Caco-2 (cell line): Measurements from ENCODE around the gene CERK. TPM values are rescaled to one million over a fixed set of nuclear protein-coding genes. Genes with fewer than 3 reads are reported as not detected.

Experiments
- BruUV-seq: library from RNA; stranded (reverse); fragments of 400-500 nt; replicated peaks from 2 replicates; lab custom pipeline; 2021; lab: Mats Ljungman, UMichigan
- CTCF ChIA-PET: fragments of 300-600 bp; sonication (Branson Sonifier 250); formaldehyde crosslinking; loops from one replicate; lab custom pipeline; 2022; ENCODE audit warnings: antibody characterized with exemption; lab: Charles Lee
- POLR2A ChIA-PET: fragments of 300-600 bp; sonication (Branson Sonifier 250); formaldehyde crosslinking; loops from one replicate; lab custom pipeline; 2022; ENCODE audit warnings: antibody characterized with exemption; lab: Charles Lee
- DNase-seq, 2 experiments: peaks; one replicate each; pipeline versions ENCODE4 v3.0.0 to v3.0.0-alpha.2; 2020 to 2022
- H3K27me3 ChIP-seq: replicated peaks from 2 replicates; pipeline ENCODE4 v1.6.0; 2011; ENCODE audit warnings: low read length; ENCODE audit not compliant: control insufficient read depth, insufficient read depth
- H3K36me3 ChIP-seq: 2 replicates; pipeline ENCODE4 v1.5.1; 2011; ENCODE audit warnings: low read length; ENCODE audit not compliant: control insufficient read depth, insufficient read depth
- H3K4me1 ChIP-seq: fragments of 250-450 bp; sonication (Bioruptor Pico); 2 replicates; pipeline ENCODE4 v1.5.1; 2020; ENCODE audit warnings: mild to moderate bottlenecking
- H3K4me3 ChIP-seq: 2 replicates; pipeline ENCODE4 v1.5.1; 2011; ENCODE audit warnings: low read depth, mild to moderate bottlenecking, control low read depth, low read length
- H3K9me3 ChIP-seq: fragments of 250-450 bp; sonication (Bioruptor Pico); 2 replicates; pipeline ENCODE4 v1.5.1; 2020; ENCODE audit warnings: mild to moderate bottlenecking, moderate library complexity
- H3K27ac Mint-ChIP-seq: one replicate; pipeline ENCODE4 v1.8.0; 2022; ENCODE audit warnings: mixed read lengths; ENCODE audit not compliant: unreplicated experiment
- H3K27me3 Mint-ChIP-seq: one replicate; pipeline ENCODE4 v1.8.0; 2022; ENCODE audit warnings: mixed read lengths; ENCODE audit not compliant: insufficient read depth, unreplicated experiment
- H3K36me3 Mint-ChIP-seq: one replicate; pipeline ENCODE4 v1.8.0; 2022; ENCODE audit warnings: mild to moderate bottlenecking, mixed read lengths; ENCODE audit not compliant: insufficient read depth, unreplicated experiment
- H3K4me1 Mint-ChIP-seq: one replicate; pipeline ENCODE4 v1.8.0; 2022; ENCODE audit warnings: low read depth, mixed read lengths; ENCODE audit not compliant: unreplicated experiment
- H3K4me3 Mint-ChIP-seq: one replicate; pipeline ENCODE4 v1.8.0; 2022; ENCODE audit warnings: mild to moderate bottlenecking, moderate library complexity, mixed read lengths; ENCODE audit not compliant: unreplicated experiment
- H3K9me3 Mint-ChIP-seq: one replicate; pipeline ENCODE4 v1.8.0; 2022; ENCODE audit warnings: mixed read lengths; ENCODE audit not compliant: unreplicated experiment
- CTCF ChIP-seq, 2 experiments: fragments of 200-600 bp in 1 of 2; IDR thresholded peaks; 1 replicate in 1 of 2; 2 replicates in 1 of 2; pipeline versions ENCODE4 v1.5.1 to v1.8.0; 2011 to 2022; ENCODE audit warnings: antibody characterized with exemption in 1 of 2, control low read depth in 1 of 2, inconsistent platforms in 1 of 2, low read depth in 1 of 2, low read length in 1 of 2, mild to moderate bottlenecking in 1 of 2, moderate library complexity in 1 of 2; ENCODE audit not compliant: insufficient read depth in 1 of 2, severe bottlenecking in 1 of 2, unreplicated experiment in 1 of 2
- intact Hi-C: fragments of 100-400 bp; cut with micrococcal nuclease; formaldehyde crosslinking; loops from one replicate; pipeline ENCODE4 v1.10.0; 2022; ENCODE audit not compliant: unreplicated experiment
- total RNA-seq: library from RNA; stranded (reverse); gene quantifications from 2 replicates; pipeline ENCODE4 v1.2.3, GENCODE V29; 2022

CERK gene
- total RNA-seq, 1 experiment from 2014 or later, result 35.0 TPM

DNA sequence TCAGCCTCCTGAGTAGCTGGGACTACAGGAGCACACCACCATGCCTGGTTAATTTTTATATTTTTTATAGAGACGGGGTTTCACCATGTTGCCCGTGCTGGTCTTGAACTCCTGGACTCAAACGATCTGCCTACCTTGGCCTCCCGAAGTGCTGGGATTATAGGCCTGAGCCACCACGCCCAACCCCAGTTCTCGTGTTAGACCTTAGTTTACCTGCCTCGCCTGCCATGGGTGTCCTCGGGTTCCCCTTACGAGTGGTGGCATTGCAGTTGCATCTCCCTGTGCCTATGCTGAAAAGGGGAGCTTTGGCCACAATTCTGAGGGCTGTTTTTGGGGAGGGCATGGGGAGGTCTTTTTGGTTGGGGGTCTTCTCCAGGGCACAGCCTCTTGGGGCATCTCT is 43.2 kb upstream of the CERK start:
- no peaks in the 10 kb centered on the region; the same call in 1 of the 2 replicates for H3K36me3 ChIP-seq
- ChIA-PET CTCF (no interaction called here), POLR2A (interaction anchor here (1.4 kb wide), 1 partner anchor 19 kb away, joined by 4 read pairs; the partner anchor contains the start of gene TBC1D22A)
- H3K9me3 ChIP-seq, result peaks cover 5% of the 10 kb centered on the region; the same call in 1 of the 2 replicates
- H3K4me1 ChIP-seq, result peaks cover 4% of the 10 kb centered on the region
- TF ChIP-seq CTCF (IDR thresholded peaks at IDR 0.05; ENCODE audit: insufficient read depth in 1 of 2, low read depth in 1 of 2, low read length in 1 of 2, severe bottlenecking in 1 of 2, unreplicated experiment in 1 of 2), result no peak
- peaks cover 15% of the 10 kb centered on the region for H3K4me1 Mint-ChIP-seq
- no peak overlapping the region for H3K27ac Mint-ChIP-seq
- intact Hi-C loops, result no loop called here
- H3K36me3 Mint-ChIP-seq, result peaks cover 8% of the 10 kb centered on the region
- no peaks in the 10 kb centered on the region for H3K27me3 Mint-ChIP-seq
- H3K27me3 ChIP-seq, result no peaks in the 10 kb centered on the region
- H3K4me3 ChIP-seq, result no peak overlapping the region
- H3K4me3 Mint-ChIP-seq, result no peak overlapping the region
- no peaks in the 10 kb centered on the region for H3K9me3 Mint-ChIP-seq
- no peak for DNase-seq
- no TSS peak for BruUV-seq

GRCh38 chr22:46780453-46780852 is 42.4 kb upstream of the CERK start:
- H3K4me3 ChIP-seq, result no peak overlapping the region
- Mint-ChIP-seq H3K4me1 (peaks cover 23% of the 10 kb centered on the region), H3K36me3 (peaks cover 12% of the 10 kb centered on the region), H3K27ac (no peak overlapping the region), H3K4me3 (no peak overlapping the region), H3K27me3 (no peaks in the 10 kb centered on the region), H3K9me3 (no peaks in the 10 kb centered on the region)
- intact Hi-C loops, result no loop called here
- POLR2A ChIA-PET, result interaction anchor here (1.4 kb wide), 1 partner anchor 18 kb away, joined by 4 read pairs; the partner anchor contains the start of gene TBC1D22A
- H3K9me3 ChIP-seq, result peaks cover 2% of the 10 kb centered on the region; the same call in 1 of the 2 replicates
- no peaks in the 10 kb centered on the region for H3K27me3 ChIP-seq
- CTCF ChIA-PET, result no interaction called here
- no peaks in the 10 kb centered on the region; the same call in 1 of the 2 replicates for H3K36me3 ChIP-seq
- no TSS peak for BruUV-seq
- DNase-seq, result no peak
- H3K4me1 ChIP-seq, result peaks cover 12% of the 10 kb centered on the region
- TF ChIP-seq CTCF (IDR thresholded peaks at IDR 0.05; ENCODE audit: insufficient read depth in 1 of 2, low read depth in 1 of 2, low read length in 1 of 2, severe bottlenecking in 1 of 2, unreplicated experiment in 1 of 2), result no peak

DNA sequence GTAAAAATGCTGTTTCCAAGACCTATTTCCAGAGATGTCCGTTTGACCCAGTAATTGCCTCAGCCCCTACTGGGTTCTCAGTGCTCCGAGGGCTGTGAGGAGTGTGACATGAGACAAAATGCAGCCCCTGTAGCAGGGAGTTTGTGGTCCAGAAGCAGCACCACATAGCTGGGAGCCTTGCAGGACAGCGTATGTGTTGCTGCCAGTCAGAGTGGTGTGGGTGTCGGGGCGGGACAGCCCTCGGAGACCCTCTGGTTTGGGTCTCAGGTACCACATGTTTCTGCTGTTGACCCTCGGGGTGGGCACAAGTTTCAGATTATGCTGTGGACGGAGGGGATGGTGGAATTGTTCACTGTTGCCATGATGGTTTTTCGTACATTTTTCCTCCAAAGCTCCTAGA is 41.6 kb upstream of the CERK start:
- no peak overlapping the region for H3K27ac Mint-ChIP-seq
- POLR2A ChIA-PET, result no interaction called here

More for the DNA sequence above, 41.6 kb upstream of the CERK start:
- intact Hi-C loops, result no loop called here
- Histone ChIP-seq H3K9me3 (no peaks in the 10 kb centered on the region), H3K4me1 (peaks cover 20% of the 10 kb centered on the region), H3K36me3 (no peaks in the 10 kb centered on the region; the same call in 1 of the 2 replicates), H3K27me3 (no peaks in the 10 kb centered on the region), H3K4me3 (no peak overlapping the region)
- Mint-ChIP-seq H3K36me3 (peaks cover 12% of the 10 kb centered on the region), H3K4me3 (no peak overlapping the region), H3K9me3 (no peaks in the 10 kb centered on the region), H3K4me1 (peaks cover 31% of the 10 kb centered on the region), H3K27me3 (no peaks in the 10 kb centered on the region)
- DNase-seq, result no peak
- CTCF ChIA-PET, result no interaction called here
- no TSS peak for BruUV-seq
- no peak for TF ChIP-seq CTCF (IDR thresholded peaks at IDR 0.05; ENCODE audit: insufficient read depth in 1 of 2, low read depth in 1 of 2, low read length in 1 of 2, severe bottlenecking in 1 of 2, unreplicated experiment in 1 of 2)
